Measurements from ENCODE around the gene DNMBP.

Gene DNMBP

GRCh38 chr10:100007231-100008141 lies 2.3 kb downstream of the DNMBP start:
- H3K9me3 ChIP-seq: no peaks in the 10 kb centered on the region
- H3K27me3 ChIP-seq: no peaks in the 10 kb centered on the region
- H3K4me3 ChIP-seq: no peak overlapping the region
- no peaks in the 10 kb centered on the region for H3K36me3 ChIP-seq
- H3K4me1 ChIP-seq: peaks cover 0 to 29% (median 19%) of the 10 kb centered on the region in 4 donors
- no peak for DNase-seq
- intact Hi-C loops (cut with DNase I; ENCODE audit: low total_unique reads): no loop called here
- TF ChIP-seq, protein P1, sequence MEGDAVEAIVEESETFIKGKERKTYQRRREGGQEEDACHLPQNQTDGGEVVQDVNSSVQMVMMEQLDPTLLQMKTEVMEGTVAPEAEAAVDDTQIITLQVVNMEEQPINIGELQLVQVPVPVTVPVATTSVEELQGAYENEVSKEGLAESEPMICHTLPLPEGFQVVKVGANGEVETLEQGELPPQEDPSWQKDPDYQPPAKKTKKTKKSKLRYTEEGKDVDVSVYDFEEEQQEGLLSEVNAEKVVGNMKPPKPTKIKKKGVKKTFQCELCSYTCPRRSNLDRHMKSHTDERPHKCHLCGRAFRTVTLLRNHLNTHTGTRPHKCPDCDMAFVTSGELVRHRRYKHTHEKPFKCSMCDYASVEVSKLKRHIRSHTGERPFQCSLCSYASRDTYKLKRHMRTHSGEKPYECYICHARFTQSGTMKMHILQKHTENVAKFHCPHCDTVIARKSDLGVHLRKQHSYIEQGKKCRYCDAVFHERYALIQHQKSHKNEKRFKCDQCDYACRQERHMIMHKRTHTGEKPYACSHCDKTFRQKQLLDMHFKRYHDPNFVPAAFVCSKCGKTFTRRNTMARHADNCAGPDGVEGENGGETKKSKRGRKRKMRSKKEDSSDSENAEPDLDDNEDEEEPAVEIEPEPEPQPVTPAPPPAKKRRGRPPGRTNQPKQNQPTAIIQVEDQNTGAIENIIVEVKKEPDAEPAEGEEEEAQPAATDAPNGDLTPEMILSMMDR (IDR thresholded peaks at IDR 0.05): no peak
- H3K27ac ChIP-seq: no peak overlapping the region

- H3K27ac ChIP-seq: no peak overlapping the region
- no peak for DNase-seq
Observed at GRCh38 chr10:100006243-100006886, 3.4 kb downstream of the DNMBP start.

DNA sequence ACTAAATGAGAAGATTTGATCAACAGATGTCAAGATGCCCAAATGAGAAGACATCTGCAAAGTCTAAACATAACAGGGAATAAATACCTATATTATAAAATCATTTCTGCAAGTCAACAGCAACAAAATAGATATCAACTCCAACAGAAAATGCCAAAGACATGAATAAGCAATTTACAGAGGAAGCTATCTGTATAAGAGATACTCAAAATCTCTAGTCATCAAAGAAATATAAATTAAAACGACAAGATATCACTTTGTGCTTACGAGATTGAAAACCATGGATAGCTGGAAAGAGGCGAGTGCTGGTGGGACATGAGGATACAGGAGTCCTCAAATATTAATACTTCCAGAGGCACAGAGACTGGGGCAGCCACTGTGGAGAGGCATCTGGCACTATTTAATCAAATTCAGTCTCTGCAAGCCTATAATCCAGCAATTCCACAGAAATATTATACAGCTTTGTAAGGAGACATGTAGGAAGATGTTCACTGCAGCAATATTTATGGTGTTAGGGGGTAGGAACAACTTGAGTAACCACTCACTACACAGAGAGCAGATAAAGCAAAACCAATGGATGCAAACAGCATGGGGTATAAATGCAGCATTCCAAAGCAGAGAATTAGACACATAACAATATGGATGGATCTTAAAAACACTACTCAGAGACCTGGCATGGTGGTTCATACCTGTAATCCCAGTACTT lies 4.8 kb downstream of the DNMBP start:
- intact Hi-C loops (cut with DNase I; ENCODE audit: low total_unique reads): no loop called here
- no peak overlapping the region for H3K27ac ChIP-seq

More at GRCh38 chr10:100006243-100006886, 3.4 kb downstream of the DNMBP start:
- no peak overlapping the region for H3K4me3 ChIP-seq
- no peaks in the 10 kb centered on the region for H3K27me3 ChIP-seq
- TF ChIP-seq, protein P1 (IDR thresholded peaks at IDR 0.05): no peak
- H3K4me1 ChIP-seq: peaks cover 0 to 29% (median 19%) of the 10 kb centered on the region in 4 donors
- intact Hi-C loops (cut with DNase I; ENCODE audit: low total_unique reads): no loop called here
- no peaks in the 10 kb centered on the region for H3K9me3 ChIP-seq
- H3K36me3 ChIP-seq: no peaks in the 10 kb centered on the region

DNA sequence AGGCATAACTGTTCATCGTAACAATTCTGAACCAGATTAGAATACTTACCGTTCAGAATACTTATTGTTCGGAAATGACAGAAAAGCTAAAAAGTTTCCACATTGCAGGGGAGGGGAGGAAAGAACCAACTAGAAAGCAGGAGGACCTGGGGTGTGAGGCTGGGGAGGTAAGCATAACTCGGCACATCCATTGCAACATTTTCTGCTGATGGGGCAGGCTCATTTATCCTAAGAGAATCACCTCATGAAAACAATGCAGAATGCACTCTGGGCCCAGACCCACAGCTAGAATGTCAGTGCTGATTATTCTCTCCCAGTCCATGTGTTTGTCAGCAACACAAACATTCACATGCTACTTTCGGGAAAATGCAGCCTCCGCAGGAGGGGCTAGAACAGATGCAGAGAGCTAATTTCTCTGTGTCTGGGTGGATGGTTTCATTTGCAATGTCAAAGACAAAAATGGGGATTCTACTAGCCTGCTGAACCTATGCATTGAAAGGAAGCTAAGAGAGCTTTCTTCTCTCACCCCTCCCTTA lies 9.6 kb downstream of the DNMBP start:
- intact Hi-C loops (cut with DNase I; ENCODE audit: low total_unique reads): no loop called here
- DNase-seq: no peak
- no peak overlapping the region for H3K27ac ChIP-seq

More for the DNA sequence above, 4.8 kb downstream of the DNMBP start:
- DNase-seq: no peak
- Histone ChIP-seq H3K9me3 (no peaks in the 10 kb centered on the region), H3K4me3 (no peak overlapping the region), H3K4me1 (peaks cover 0 to 29% (median 19%) of the 10 kb centered on the region in 4 donors), H3K36me3 (no peaks in the 10 kb centered on the region), H3K27me3 (no peaks in the 10 kb centered on the region)
- TF ChIP-seq, protein P1 (IDR thresholded peaks at IDR 0.05): no peak

More for the DNA sequence above, 9.6 kb downstream of the DNMBP start:
- TF ChIP-seq, protein P1 (IDR thresholded peaks at IDR 0.05): no peak
- Histone ChIP-seq H3K9me3 (no peaks in the 10 kb centered on the region), H3K36me3 (no peaks in the 10 kb centered on the region), H3K4me1 (peaks cover 0 to 11% (median under 1%) of the 10 kb centered on the region in 4 donors), H3K4me3 (no peak overlapping the region), H3K27me3 (no peaks in the 10 kb centered on the region)
